Body of pancreas (tissue), 4 donors: Measurements from ENCODE around the gene ACTR1A.

Source experiments
- POLR2A ChIP-seq, 3 donors: fragments of 450-650 bp; IDR thresholded peaks; one replicate each; pipeline ENCODE4 v1.6.1; 2016; ENCODE audit warnings: antibody characterized with exemption in 3 of 3, mild to moderate bottlenecking in 2 of 3
- TF ChIP-seq, protein P1 (sequence below), 7 experiments: fragments of 450-650 bp in 4 of 7; fragments of 200-600 bp in 3 of 7; sonication (generic) in 3 of 7; IDR thresholded peaks; one replicate each; pipeline ENCODE4 v1.5.1; 2016 to 2019; ENCODE audit warnings: antibody characterized with exemption in 7 of 7

DNA sequence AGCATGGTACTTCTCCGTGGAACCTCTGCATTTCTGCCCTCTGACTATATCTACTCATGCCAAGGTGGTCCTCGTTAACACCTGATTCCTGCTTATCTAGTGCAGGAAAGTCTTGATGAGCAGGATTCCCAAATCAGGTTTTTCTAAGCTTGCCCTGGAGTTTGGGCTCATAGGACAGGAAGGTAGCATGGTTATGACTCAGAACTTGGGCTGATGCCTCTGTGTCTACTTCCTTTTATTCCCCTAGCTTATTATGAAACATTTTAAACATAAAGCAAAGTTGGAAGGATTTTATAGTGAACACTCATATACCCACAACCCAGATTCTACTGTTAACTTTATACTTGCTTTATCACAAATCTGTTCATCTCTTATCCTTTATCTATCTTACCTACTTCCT lies 6.9 kb upstream of the ACTR1A start:
- no peak for TF ChIP-seq POLR2A (IDR thresholded peaks at IDR 0.05)
- TF ChIP-seq, protein P1, sequence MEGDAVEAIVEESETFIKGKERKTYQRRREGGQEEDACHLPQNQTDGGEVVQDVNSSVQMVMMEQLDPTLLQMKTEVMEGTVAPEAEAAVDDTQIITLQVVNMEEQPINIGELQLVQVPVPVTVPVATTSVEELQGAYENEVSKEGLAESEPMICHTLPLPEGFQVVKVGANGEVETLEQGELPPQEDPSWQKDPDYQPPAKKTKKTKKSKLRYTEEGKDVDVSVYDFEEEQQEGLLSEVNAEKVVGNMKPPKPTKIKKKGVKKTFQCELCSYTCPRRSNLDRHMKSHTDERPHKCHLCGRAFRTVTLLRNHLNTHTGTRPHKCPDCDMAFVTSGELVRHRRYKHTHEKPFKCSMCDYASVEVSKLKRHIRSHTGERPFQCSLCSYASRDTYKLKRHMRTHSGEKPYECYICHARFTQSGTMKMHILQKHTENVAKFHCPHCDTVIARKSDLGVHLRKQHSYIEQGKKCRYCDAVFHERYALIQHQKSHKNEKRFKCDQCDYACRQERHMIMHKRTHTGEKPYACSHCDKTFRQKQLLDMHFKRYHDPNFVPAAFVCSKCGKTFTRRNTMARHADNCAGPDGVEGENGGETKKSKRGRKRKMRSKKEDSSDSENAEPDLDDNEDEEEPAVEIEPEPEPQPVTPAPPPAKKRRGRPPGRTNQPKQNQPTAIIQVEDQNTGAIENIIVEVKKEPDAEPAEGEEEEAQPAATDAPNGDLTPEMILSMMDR (IDR thresholded peaks at IDR 0.05), result no peak
